Left forelimb (tissue), 1 donor: Measurements from ENCODE around the gene C1QTNF12.
"Not testable (repeated sequence)": the region's sequence is repeated elsewhere in the genome, so short reads cannot be mapped to it uniquely, and the experiment has no call there.

ENCODE experiments used
- DNase-seq: peaks from one replicate; pipeline ENCODE4 v3.0.0-alpha.2; 2018; ENCODE audit warnings: low spot score

C1QTNF12 gene

DNA sequence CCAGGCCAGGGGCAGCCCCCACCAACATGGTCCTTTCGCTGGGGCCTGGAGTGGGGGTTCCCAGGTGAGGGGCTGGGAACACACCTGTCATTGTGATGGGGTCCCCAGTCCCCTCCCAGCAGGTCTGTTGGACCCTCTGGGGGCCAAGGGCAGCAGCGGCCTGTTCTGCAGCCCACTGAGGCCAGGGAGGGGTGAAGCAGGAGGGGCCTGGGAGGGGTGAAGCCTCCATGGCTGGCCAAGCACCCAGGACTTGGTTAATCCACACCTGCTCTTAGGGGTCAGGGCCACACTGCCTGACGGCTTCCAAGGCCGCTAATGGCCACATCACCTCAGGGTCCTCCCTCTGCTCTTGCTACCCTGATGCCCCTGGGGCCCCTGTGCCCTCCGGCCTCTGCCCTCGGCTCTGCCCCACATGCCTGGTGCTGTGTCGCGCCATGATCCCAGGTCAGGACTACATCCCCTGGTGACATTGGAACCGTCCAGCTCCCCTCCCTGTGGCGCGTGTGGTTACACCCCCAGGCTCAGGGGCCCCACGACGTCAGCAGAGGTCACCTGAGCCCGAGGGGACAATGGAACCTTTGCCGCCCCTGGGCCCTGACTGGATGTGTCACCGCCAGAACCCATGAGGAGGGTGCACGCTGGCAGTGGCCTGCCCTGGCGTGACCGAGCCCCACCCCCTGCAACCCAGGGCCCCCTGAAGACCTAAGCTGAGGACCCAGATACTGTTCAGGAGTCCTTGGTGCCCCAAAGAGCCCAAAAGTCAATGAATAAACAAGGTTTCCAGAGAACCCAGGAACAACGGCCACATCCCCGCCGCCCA, 47.2 kb downstream of the C1QTNF12 start:
- DNase-seq: no peak

- DNase-seq: no peak
Observed at GRCh38 chr1:1198423-1199140, 47.9 kb downstream of the C1QTNF12 start.

DNA sequence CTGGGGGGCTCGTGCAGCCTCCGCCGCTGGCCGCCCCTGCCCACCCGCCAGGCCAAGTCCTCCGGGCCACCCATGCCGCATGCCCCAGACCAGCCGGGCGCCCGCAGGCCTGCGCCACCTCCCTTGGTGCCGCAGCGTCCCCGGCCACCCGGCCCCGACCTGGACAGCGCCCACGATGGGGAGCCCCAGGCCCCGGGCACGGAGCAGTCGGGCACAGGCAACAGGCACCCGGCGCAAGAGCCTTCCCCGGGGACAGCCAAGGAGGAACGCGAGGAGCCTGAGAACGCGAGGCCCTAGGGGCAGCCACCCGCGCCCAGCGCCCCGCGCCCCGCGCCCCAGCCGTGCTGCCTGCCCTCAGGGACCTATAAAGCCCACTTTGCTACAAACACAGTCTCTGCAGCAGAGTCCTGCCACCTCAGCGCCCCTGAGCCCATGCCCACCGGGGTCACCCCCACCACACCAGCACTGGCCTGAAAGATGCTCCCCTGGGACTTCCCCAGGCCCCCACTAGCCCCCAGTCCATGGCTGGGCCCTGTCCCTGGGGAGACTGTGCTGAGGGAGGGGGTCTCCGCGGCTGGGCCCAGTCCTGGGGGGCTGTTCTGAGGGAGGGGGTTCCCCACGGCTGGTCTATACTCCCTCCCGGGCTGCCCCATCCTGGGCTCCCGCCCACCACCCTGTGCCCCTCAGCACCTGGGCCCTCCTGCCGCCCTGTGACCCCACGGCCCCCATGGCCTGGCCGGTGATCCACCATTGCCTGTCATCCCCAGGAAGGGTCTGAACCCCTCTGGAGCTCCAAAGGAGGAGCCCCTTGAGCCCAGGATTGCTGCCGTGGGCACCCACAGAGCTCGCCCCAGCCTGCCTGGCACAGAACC, 48.7 kb downstream of the C1QTNF12 start:
- DNase-seq: no peak

DNA sequence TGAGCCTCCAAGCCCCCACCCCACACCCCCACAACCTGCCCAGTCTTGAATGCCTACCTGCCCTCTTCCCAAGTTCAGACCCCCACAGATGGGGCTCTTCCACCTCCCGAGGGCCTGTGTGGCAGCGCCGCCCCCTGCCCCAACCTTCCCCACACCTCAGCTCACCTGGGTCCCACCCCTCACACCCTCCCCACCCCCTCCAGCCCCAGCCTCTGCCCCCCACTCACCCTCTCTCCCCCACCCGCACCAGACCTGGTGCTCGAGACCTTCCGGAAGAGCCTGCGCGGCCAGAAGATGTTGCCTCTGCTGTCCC, 49.4 kb downstream of the C1QTNF12 start:
- DNase-seq: no peak

- no peak for DNase-seq
Observed at GRCh38 chr1:1196431-1197187, 49.9 kb downstream of the C1QTNF12 start.

DNA sequence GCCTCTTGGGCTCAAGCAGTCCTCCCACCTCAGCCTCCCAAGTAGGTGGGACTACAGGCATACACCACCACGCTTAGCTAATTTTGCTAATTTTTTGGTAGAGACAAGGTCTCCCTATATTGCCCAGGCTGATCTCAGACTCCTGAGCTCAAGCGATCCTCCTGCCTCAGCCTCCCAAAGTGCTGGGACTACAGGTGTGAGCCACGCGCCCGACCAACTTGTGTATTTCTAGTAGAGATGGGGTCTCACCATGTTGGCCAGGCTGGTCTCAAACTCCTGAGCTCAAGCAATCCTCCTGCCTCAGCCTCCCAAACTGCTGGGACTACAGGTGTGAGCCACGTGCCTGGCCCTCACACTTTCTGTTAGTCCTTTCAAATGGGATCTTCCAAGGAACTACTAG, 50.8 kb downstream of the C1QTNF12 start:
- DNase-seq: not testable (repeated sequence)

DNA sequence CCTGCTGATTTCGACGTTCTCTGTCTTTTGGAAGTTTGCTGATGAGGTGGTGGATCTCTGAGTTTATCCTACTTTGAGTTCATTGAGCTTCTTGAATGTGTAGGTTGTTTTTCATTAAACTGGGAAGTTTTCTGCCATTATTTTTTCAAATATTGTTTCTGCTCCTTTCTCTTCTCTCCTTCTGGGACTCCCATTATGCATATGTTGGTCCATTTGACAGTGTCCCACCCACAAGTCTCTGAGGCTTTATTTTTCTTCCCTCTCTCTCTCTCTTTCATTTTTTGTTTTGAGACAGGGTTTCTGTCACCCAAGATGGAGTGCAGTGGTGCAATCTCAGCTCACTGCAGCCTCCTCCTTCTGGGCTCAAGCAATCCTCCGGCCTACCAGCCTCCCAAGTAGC, 51.8 kb downstream of the C1QTNF12 start:
- no peak for DNase-seq
